ENCODE measurements around the gene LXN. TPM values are rescaled to one million over a fixed set of nuclear protein-coding genes. Genes with fewer than 3 reads are reported as not detected.

The LXN gene
- total RNA-seq, 4 donors from 2014 or later: 13.2 to 28.0 (median 15.2) TPM

DNA sequence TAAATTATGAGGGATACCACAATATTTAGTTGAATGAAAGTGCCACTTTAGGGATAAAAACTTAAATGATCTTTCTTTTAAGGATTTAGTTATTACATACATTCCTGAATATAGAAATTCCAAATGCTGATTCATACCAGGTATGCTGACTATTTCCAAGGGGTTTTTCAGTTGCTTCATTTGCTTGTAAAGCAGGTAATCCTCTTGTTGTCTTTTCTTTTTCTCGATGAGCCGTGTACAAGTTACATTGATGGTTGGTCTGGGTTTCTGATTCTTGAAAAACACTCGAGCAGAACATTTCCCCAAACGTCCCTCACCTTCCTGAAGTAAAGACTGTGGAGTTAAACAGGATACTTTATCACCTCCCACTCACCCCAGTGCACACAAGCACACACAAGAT, 38.2 kb upstream of the LXN start:
- TF ChIP-seq, protein P1, sequence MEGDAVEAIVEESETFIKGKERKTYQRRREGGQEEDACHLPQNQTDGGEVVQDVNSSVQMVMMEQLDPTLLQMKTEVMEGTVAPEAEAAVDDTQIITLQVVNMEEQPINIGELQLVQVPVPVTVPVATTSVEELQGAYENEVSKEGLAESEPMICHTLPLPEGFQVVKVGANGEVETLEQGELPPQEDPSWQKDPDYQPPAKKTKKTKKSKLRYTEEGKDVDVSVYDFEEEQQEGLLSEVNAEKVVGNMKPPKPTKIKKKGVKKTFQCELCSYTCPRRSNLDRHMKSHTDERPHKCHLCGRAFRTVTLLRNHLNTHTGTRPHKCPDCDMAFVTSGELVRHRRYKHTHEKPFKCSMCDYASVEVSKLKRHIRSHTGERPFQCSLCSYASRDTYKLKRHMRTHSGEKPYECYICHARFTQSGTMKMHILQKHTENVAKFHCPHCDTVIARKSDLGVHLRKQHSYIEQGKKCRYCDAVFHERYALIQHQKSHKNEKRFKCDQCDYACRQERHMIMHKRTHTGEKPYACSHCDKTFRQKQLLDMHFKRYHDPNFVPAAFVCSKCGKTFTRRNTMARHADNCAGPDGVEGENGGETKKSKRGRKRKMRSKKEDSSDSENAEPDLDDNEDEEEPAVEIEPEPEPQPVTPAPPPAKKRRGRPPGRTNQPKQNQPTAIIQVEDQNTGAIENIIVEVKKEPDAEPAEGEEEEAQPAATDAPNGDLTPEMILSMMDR (IDR thresholded peaks at IDR 0.05; ENCODE audit: low read depth): no peak

GRCh38 chr3:158709666-158710083, 37.2 kb upstream of the LXN start:
- TF ChIP-seq, protein P1 (IDR thresholded peaks at IDR 0.05; ENCODE audit: low read depth): no peak

GRCh38 chr3:158703566-158703965, 31.1 kb upstream of the LXN start:
- TF ChIP-seq, protein P1 (IDR thresholded peaks at IDR 0.05; ENCODE audit: low read depth): no peak

DNA sequence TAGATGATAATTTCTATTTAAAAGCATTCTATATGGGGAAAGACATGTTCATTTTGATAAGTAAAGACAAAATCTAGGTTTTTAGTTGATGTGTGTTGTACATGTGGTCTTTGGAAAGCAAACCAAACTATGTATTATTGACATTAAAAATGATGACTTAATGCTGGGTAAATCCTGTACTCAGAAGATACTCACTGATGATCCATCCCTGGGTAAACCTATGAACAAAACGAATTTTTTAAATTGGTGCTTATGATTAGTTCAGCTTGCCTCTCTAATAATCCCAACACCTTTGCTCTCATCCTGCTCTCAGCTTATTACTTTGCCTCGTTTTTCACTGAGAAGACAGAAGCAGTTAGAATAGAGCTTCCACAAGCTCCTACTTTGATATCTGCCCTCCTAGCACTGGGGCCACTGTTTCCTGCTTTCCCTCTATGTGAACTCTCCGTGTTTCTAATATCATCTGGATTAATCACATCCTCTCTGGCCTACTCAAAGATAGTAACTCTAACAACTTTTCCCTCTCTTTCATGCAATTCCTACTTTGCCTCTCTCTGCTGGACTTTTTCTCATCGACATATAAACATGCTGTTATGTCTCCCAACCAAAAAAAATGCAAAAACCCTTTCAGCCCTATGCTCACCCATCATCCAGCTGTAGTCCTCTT, 30.5 kb upstream of the LXN start:
- TF ChIP-seq, protein P1 (IDR thresholded peaks at IDR 0.05; ENCODE audit: low read depth): no peak

DNA sequence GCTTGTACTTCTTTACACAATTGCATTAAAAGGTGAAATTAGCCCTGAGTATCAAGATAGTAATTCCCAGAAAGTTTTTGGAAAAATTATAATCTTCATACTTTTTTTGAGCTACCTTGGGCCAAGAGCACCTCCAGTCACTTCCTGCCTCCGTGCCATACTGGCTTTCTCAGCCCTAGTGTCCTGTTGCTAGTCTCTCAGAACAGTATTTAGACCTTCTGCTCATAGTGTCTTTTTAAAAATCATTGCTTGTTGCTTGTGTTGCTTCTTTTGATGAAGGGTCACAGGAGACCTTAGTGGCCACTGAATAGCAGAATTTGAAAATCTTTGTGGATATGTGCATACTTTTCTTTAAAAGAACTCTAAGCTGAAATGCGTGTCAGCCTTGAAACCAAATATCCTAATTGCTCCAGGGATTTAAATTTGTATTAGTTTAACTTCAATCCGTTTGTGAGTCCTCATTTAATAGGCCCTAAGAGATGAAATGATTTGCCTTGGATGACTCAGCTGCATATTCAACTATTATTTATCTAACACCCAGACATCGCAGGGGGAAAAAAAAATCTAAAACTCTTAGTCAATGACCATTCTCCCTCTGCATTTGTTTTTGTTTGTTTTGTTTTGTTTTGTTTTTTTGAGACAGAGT, 29.1 kb upstream of the LXN start:
- TF ChIP-seq, protein P1 (IDR thresholded peaks at IDR 0.05; ENCODE audit: low read depth): no peak

DNA sequence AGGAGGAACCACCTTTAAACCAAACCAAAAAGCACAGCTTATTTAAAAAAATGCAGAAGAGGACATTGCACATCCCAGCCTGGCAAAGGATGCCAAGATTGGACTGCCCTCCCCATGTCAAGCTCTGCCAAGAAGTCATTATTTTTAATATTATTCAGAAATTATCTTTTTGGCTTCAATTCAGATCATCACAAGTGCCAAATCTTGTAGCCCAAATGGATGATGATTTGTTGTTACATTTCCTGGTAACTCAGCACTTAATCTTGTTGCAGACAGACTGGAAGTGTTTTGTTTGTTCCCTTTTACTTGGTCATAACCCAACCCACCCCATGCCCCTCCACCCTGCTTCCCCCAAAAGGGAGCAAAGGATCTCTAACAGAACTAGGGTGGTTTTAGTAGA, 28.1 kb upstream of the LXN start:
- TF ChIP-seq, protein P1 (IDR thresholded peaks at IDR 0.05; ENCODE audit: low read depth): no peak

DNA sequence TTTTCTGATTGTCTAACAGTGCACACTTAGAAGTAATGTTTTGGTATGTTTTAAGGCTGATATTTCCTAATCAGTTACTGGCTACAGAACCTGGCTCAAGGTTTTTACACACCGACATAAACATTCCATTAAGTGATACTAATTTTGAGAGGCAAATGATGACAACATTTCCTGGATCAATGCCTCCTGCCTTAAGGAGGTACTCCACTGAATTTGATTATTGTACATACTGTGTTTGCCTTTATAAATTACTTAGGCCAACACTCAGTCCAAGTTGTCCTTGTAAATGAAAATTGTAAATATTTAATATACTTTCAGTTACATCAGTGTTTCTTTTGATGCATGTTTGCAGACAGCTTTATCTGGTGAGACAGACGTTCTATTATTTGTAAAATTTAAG, 24.2 kb upstream of the LXN start:
- TF ChIP-seq, protein P1 (IDR thresholded peaks at IDR 0.05; ENCODE audit: low read depth): no peak

Data from subcutaneous adipose tissue (tissue), 4 donors.